H1 (cell line): ENCODE data around the gene RAB8B. TPM values are rescaled to one million over a fixed set of nuclear protein-coding genes. Genes with fewer than 3 reads are reported as not detected.

Source experiments
- BACH1 ChIP-seq: IDR thresholded peaks from 2 replicates; pipeline ENCODE4 v1.6.1; 2012; ENCODE audit warnings: low read length, improper control_type of control experiment
- JUND ChIP-seq: IDR thresholded peaks from 2 replicates; pipeline ENCODE4 v1.6.1; 2011; ENCODE audit warnings: mild to moderate bottlenecking, improper control_type of control experiment, low read length
- SIRT6 ChIP-seq: IDR thresholded peaks from one replicate; pipeline ENCODE4 v1.7.1; 2012; ENCODE audit warnings: low read length, inconsistent platforms
- SUZ12 ChIP-seq: fragments of 200-600 bp; sonication (generic); IDR thresholded peaks from 2 replicates; pipeline ENCODE4 v1.6.1; 2012; ENCODE audit warnings: mild to moderate bottlenecking, inconsistent platforms, low read length, moderate library complexity, mixed read lengths
- polyA plus RNA-seq, 7 experiments: library from polyadenylated mRNA; depleted of rRNA in 3 of 7; stranded (reverse) in 5 of 7; unstranded in 2 of 7; fragments of >200 nt in 5 of 7; fragments of 200-250 nt in 2 of 7; gene quantifications; 1 replicate in 5 of 7; 2 replicates in 1 of 7; 4 replicates in 1 of 7; pipeline versions ENCODE4 v1.2.1 to v1.2.3, GENCODE V29; 2011 to 2013; ENCODE audit warnings: missing spikeins in 2 of 7, mixed read lengths in 2 of 7
- total RNA-seq: library from RNA; stranded (reverse); fragmentation: NEBNext Ultra II Directional; extraction: Animal tissue kit (Norgen Biotek cat#: 25700); gene quantifications from 2 replicates; pipeline ENCODE4 v1.2.1, GENCODE V29; 2021
- TF ChIP-seq, protein P1 (sequence below): fragments of 300-600 bp; sonication (generic); IDR thresholded peaks from 2 replicates; pipeline ENCODE4 v1.7.1; 2012; ENCODE audit warnings: low read length, moderate library complexity, mild to moderate bottlenecking, inconsistent platforms; ENCODE audit not compliant: insufficient replicate concordance

The RAB8B gene
- total and polyA plus RNA-seq, 2 of the 8 experiments (the other 6 are each of a cell fraction or from before 2014, with no cell fraction given): 9.5 to 47.8 TPM

DNA sequence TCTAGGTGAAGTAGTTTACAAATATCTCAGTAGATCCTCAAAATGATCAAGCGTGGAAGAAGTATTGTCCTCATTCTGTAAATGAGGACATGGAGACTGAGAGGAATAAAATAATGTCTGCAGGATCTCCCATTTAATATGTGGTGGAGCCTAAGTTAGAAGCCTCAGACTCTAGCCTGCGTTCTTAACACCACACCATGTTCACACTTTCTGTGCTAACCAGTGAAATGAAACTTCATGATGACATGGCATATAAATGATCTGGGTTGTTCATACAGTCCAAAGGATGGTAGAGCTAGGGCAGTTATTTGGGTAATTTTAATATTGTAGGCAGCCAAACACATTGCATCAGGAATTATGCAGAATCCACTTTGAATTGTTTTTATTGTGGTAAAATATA lies 62.9 kb downstream of the RAB8B start (continued):
- TF ChIP-seq SUZ12 (no peak), BACH1 (no peak), JUND (no peak), SIRT6 (no peak)
- TF ChIP-seq, protein P1, sequence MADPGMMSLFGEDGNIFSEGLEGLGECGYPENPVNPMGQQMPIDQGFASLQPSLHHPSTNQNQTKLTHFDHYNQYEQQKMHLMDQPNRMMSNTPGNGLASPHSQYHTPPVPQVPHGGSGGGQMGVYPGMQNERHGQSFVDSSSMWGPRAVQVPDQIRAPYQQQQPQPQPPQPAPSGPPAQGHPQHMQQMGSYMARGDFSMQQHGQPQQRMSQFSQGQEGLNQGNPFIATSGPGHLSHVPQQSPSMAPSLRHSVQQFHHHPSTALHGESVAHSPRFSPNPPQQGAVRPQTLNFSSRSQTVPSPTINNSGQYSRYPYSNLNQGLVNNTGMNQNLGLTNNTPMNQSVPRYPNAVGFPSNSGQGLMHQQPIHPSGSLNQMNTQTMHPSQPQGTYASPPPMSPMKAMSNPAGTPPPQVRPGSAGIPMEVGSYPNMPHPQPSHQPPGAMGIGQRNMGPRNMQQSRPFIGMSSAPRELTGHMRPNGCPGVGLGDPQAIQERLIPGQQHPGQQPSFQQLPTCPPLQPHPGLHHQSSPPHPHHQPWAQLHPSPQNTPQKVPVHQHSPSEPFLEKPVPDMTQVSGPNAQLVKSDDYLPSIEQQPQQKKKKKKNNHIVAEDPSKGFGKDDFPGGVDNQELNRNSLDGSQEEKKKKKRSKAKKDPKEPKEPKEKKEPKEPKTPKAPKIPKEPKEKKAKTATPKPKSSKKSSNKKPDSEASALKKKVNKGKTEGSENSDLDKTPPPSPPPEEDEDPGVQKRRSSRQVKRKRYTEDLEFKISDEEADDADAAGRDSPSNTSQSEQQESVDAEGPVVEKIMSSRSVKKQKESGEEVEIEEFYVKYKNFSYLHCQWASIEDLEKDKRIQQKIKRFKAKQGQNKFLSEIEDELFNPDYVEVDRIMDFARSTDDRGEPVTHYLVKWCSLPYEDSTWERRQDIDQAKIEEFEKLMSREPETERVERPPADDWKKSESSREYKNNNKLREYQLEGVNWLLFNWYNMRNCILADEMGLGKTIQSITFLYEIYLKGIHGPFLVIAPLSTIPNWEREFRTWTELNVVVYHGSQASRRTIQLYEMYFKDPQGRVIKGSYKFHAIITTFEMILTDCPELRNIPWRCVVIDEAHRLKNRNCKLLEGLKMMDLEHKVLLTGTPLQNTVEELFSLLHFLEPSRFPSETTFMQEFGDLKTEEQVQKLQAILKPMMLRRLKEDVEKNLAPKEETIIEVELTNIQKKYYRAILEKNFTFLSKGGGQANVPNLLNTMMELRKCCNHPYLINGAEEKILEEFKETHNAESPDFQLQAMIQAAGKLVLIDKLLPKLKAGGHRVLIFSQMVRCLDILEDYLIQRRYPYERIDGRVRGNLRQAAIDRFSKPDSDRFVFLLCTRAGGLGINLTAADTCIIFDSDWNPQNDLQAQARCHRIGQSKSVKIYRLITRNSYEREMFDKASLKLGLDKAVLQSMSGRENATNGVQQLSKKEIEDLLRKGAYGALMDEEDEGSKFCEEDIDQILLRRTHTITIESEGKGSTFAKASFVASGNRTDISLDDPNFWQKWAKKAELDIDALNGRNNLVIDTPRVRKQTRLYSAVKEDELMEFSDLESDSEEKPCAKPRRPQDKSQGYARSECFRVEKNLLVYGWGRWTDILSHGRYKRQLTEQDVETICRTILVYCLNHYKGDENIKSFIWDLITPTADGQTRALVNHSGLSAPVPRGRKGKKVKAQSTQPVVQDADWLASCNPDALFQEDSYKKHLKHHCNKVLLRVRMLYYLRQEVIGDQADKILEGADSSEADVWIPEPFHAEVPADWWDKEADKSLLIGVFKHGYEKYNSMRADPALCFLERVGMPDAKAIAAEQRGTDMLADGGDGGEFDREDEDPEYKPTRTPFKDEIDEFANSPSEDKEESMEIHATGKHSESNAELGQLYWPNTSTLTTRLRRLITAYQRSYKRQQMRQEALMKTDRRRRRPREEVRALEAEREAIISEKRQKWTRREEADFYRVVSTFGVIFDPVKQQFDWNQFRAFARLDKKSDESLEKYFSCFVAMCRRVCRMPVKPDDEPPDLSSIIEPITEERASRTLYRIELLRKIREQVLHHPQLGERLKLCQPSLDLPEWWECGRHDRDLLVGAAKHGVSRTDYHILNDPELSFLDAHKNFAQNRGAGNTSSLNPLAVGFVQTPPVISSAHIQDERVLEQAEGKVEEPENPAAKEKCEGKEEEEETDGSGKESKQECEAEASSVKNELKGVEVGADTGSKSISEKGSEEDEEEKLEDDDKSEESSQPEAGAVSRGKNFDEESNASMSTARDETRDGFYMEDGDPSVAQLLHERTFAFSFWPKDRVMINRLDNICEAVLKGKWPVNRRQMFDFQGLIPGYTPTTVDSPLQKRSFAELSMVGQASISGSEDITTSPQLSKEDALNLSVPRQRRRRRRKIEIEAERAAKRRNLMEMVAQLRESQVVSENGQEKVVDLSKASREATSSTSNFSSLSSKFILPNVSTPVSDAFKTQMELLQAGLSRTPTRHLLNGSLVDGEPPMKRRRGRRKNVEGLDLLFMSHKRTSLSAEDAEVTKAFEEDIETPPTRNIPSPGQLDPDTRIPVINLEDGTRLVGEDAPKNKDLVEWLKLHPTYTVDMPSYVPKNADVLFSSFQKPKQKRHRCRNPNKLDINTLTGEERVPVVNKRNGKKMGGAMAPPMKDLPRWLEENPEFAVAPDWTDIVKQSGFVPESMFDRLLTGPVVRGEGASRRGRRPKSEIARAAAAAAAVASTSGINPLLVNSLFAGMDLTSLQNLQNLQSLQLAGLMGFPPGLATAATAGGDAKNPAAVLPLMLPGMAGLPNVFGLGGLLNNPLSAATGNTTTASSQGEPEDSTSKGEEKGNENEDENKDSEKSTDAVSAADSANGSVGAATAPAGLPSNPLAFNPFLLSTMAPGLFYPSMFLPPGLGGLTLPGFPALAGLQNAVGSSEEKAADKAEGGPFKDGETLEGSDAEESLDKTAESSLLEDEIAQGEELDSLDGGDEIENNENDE: no peak
